Vein endothelial cell (primary cell): Measurements from ENCODE around the gene TMEM256. TPM values are rescaled to one million over a fixed set of nuclear protein-coding genes. Genes with fewer than 3 reads are reported as not detected.

Experiments used
- total RNA-seq: library from RNA; depleted of rRNA; stranded (reverse); fragments of >200 nt; gene quantifications from 2 replicates; pipeline ENCODE4 v1.2.3, GENCODE V29; 2012

TMEM256 gene
- 41.6 and 153 TPM in 2 replicates for total RNA-seq

GRCh38 chr17:7403977-7404736, at the start of gene TMEM256:
Gene TMEM256, minus strand, starts transcription at chr17:7404097. Its CDS starts 13 bp downstream, at chr17:7404084.

GRCh38 chr17:7444682-7445618, 41.1 kb upstream of the TMEM256 start, which contains the start of gene CHRNB1:
Gene CHRNB1, plus strand, starts transcription at chr17:7445061. Its CDS starts 67 bp downstream, at chr17:7445128.

GRCh38 chr17:7439462-7440112, 35.7 kb upstream of the TMEM256 start, which contains the start of gene FGF11:
Gene FGF11, plus strand, starts transcription at chr17:7439512. Its CDS starts 109 bp downstream, at chr17:7439621.

GRCh38 chr17:7428557-7428956, 24.7 kb upstream of the TMEM256 start, which contains the start of gene SPEM3:
Gene SPEM3, plus strand, starts transcription at chr17:7428857. Its CDS starts 46 bp downstream, at chr17:7428903.

GRCh38 chr17:7425316-7425715, 21.4 kb upstream of the TMEM256 start, which contains the start of gene SPEM2:
Gene SPEM2, plus strand, starts transcription at chr17:7425616. Its CDS starts 73 bp downstream, at chr17:7425689.

GRCh38 chr17:7419819-7420610, 16.1 kb upstream of the TMEM256 start, which contains the start of gene SPEM1:
Gene SPEM1, plus strand, starts transcription at chr17:7420324. Its CDS starts 61 bp downstream, at chr17:7420385.

GRCh38 chr17:7407485-7408251, 3.8 kb upstream of the TMEM256 start, which contains the start of gene NLGN2:
Gene NLGN2, plus strand, starts transcription at chr17:7407845. Its CDS starts 411 bp downstream, at chr17:7408256.

GRCh38 chr17:7394452-7395191, 9.3 kb downstream of the TMEM256 start, which contains the start of gene PLSCR3:
Gene PLSCR3, minus strand, starts transcription at chr17:7394525. Its CDS starts 415 bp downstream, at chr17:7394110.

GRCh38 chr17:7380855-7381683, 22.8 kb downstream of the TMEM256 start, which contains the start of gene TNK1:
Gene TNK1, plus strand, starts transcription at chr17:7381089. Its CDS starts 1,838 bp downstream, at chr17:7382927.

GRCh38 chr17:7355053-7355452, 48.8 kb downstream of the TMEM256 start, which contains the start of gene TMEM95:
Gene TMEM95, plus strand, starts transcription at chr17:7355156. Its CDS starts 49 bp downstream, at chr17:7355205.

Other genes with a start within 250 kb of the TMEM256 start
- gene ASGR1, start 224.7 kb downstream of the TMEM256 start, total RNA-seq = 10.3 and 10.8 TPM in 2 replicates
- 10.7 and 23.5 TPM in 2 replicates for gene DLG4, start 184.3 kb downstream of the TMEM256 start, total RNA-seq
- 200 and 286 TPM in 2 replicates for gene ACADVL, start 184.2 kb downstream of the TMEM256 start, total RNA-seq
- 54.3 and 57.8 TPM in 2 replicates for gene DVL2, start 169.6 kb downstream of the TMEM256 start, total RNA-seq
- 57.2 and 58.5 TPM in 2 replicates for gene PHF23, start 164.6 kb downstream of the TMEM256 start, total RNA-seq
- gene GABARAP, start 161.6 kb downstream of the TMEM256 start, total RNA-seq = 229 and 455 TPM in 2 replicates
- gene CTDNEP1, start 152.4 kb downstream of the TMEM256 start, total RNA-seq = 38.5 and 48.3 TPM in 2 replicates
- gene ELP5, start 151.9 kb downstream of the TMEM256 start, total RNA-seq = 36.9 and 42.9 TPM in 2 replicates
- 10.8 and 13.4 TPM in 2 replicates for gene CLDN7, start 141.6 kb downstream of the TMEM256 start, total RNA-seq
- gene SLC2A4, start 122.4 kb downstream of the TMEM256 start, total RNA-seq = 0.10 and 0.33 TPM in 2 replicates
- 2.3 TPM in 1 of 2 replicates, not detected in the other for gene YBX2, start 109.5 kb downstream of the TMEM256 start, total RNA-seq
- 949 and 999 TPM in 2 replicates for gene EIF5A, start 96.5 kb downstream of the TMEM256 start, total RNA-seq
- gene GPS2, start 88.7 kb downstream of the TMEM256 start, total RNA-seq = 43.1 and 48.1 TPM in 2 replicates
- gene NEURL4, start 74.8 kb downstream of the TMEM256 start, total RNA-seq = 17.0 and 21.3 TPM in 2 replicates
- gene ACAP1, start 67.6 kb downstream of the TMEM256 start, total RNA-seq = not detected in 2 replicates
- gene KCTD11, start 51.9 kb downstream of the TMEM256 start, total RNA-seq = 2.6 and 3.6 TPM in 2 replicates
- gene TMEM95, start 48.9 kb downstream of the TMEM256 start, total RNA-seq = not detected in 2 replicates
- 0.38 and 0.65 TPM in 2 replicates for gene TNK1, start 23.0 kb downstream of the TMEM256 start, total RNA-seq
- 27.0 and 36.3 TPM in 2 replicates for gene PLSCR3, start 9.6 kb downstream of the TMEM256 start, total RNA-seq
- gene NLGN2, start 3.7 kb upstream of the TMEM256 start, total RNA-seq = 4.6 and 5.2 TPM in 2 replicates
- not detected in 2 replicates for gene SPEM1, start 16.2 kb upstream of the TMEM256 start, total RNA-seq
- not detected in 2 replicates for gene SPEM2, start 21.5 kb upstream of the TMEM256 start, total RNA-seq
- gene SPEM3, start 24.8 kb upstream of the TMEM256 start, total RNA-seq = not detected in 2 replicates
- 13.1 and 13.6 TPM in 2 replicates for gene TMEM102, start 31.3 kb upstream of the TMEM256 start, total RNA-seq
- gene FGF11, start 35.4 kb upstream of the TMEM256 start, total RNA-seq = 0.38 and 0.65 TPM in 2 replicates
- 5.5 and 5.9 TPM in 2 replicates for gene CHRNB1, start 41.0 kb upstream of the TMEM256 start, total RNA-seq
- gene ZBTB4, start 75.5 kb upstream of the TMEM256 start, total RNA-seq = 26.4 and 32.3 TPM in 2 replicates
- not detected in 2 replicates for gene SLC35G6, start 77.3 kb upstream of the TMEM256 start, total RNA-seq
- gene POLR2A, start 80.3 kb upstream of the TMEM256 start, total RNA-seq = 128 and 163 TPM in 2 replicates
- gene TNFSF12, start 145.0 kb upstream of the TMEM256 start, total RNA-seq = 16.7 and 20.2 TPM in 2 replicates
- gene TNFSF13, start 154.7 kb upstream of the TMEM256 start, total RNA-seq = 1.3 and 2.5 TPM in 2 replicates
- gene SENP3, start 157.8 kb upstream of the TMEM256 start, total RNA-seq = 78.2 and 91.8 TPM in 2 replicates
- 5.5 and 7.5 TPM in 2 replicates for gene CD68, start 175.5 kb upstream of the TMEM256 start, total RNA-seq
- 139 and 210 TPM in 2 replicates for gene MPDU1, start 179.8 kb upstream of the TMEM256 start, total RNA-seq
- gene SOX15, start 186.0 kb upstream of the TMEM256 start, total RNA-seq = 0.33 TPM in 1 of 2 replicates, not detected in the other
- gene FXR2, start 210.8 kb upstream of the TMEM256 start, total RNA-seq = 35.9 and 44.5 TPM in 2 replicates
- 18.3 and 25.2 TPM in 2 replicates for gene SAT2, start 223.7 kb upstream of the TMEM256 start, total RNA-seq
- 0.19 TPM in 1 of 2 replicates, not detected in the other for gene SHBG, start 226.0 kb upstream of the TMEM256 start, total RNA-seq
- not detected in 2 replicates for gene ATP1B2, start 246.8 kb upstream of the TMEM256 start, total RNA-seq